EL (cell line): ENCODE data around the gene RNASE13.

Source experiments
- DNase-seq: peaks from one replicate; pipeline ENCODE4 v3.0.0-alpha.2; 2016

Gene RNASE13, protein sequence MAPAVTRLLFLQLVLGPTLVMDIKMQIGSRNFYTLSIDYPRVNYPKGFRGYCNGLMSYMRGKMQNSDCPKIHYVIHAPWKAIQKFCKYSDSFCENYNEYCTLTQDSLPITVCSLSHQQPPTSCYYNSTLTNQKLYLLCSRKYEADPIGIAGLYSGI

GRCh38 chr14:21034707-21035106, at the start of gene RNASE13:
Gene RNASE13, minus strand, starts transcription at chr14:21034807. Its CDS starts 519 bp downstream, at chr14:21034288.
- no peak for DNase-seq

GRCh38 chr14:21084396-21084795, 49.8 kb upstream of the RNASE13 start:
- DNase-seq = no peak

DNA sequence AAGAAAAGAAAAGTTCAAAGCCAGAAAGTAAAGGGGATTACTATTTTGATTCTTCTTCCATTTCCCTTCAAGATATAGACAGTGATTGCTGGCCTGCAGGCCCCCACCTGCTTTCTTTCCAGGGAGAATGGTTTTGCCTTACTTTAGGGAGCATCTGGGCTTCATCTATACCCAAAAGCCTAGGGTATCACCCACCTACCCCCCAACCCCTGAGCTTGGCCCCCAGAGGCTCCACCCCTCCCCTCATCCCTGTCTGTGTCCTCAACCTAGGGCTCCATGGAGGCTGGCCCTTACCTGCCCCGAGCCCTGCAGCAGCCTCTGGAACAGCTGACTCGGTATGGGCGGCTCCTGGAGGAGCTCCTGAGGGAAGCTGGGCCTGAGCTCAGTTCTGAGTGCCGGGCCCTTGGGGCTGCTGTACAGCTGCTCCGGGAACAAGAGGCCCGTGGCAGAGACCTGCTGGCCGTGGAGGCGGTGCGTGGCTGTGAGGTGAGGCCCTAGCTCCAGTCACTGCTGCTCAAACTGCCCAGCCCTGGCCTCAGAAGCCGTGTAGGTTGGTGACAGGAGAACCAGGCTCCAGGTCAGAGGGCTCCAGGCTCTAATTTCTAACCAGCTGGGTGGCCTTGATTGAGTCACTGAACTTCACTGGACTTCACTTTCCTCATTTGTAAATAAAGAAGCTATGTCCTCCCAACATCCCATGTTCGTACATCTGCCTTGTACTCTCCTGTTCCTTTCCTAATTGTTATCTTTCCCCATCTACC, 49.1 kb upstream of the RNASE13 start:
- DNase-seq = no peak

DNA sequence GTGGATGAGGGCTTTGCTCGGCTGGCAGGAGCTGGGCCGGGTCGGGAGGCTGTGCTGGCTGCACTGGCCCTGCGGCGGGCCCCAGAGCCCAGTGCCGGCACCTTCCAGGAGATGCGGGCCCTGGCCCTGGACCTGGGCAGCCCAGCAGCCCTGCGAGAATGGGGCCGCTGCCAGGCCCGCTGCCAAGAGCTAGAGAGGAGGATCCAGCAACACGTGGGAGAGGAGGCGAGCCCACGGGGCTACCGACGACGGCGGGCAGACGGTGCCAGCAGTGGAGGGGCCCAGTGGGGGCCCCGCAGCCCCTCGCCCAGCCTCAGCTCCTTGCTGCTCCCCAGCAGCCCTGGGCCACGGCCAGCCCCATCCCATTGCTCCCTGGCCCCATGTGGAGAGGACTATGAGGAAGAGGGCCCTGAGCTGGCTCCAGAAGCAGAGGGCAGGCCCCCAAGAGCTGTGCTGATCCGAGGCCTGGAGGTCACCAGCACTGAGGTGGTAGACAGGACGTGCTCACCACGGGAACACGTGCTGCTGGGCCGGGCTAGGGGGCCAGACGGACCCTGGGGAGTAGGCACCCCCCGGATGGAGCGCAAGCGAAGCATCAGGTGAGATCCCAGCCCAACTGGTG, 47.0 kb upstream of the RNASE13 start:
- no peak for DNase-seq

DNA sequence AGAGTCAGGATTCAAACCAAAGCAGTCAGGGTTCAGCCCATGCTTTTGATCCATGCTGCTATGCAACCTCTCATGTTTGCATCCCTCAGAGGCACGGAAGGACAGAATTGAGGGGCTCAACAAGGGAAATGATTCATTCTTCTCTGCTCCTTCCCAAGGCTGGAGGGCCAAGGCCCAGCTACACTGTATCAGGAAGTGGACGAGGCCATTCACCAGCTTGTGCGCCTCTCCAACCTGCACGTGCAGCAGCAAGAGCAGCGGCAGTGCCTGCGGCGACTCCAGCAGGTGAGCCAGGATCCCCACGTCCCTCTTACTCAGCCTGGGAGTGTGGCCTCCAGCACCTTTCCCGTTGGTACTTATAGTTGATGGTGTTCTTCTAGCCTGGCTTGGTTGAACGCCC, 44.1 kb upstream of the RNASE13 start:
- DNase-seq = no peak

- no peak for DNase-seq
These were observed 43.7 kb upstream of the RNASE13 start for GRCh38 chr14:21078287-21078686.

DNA sequence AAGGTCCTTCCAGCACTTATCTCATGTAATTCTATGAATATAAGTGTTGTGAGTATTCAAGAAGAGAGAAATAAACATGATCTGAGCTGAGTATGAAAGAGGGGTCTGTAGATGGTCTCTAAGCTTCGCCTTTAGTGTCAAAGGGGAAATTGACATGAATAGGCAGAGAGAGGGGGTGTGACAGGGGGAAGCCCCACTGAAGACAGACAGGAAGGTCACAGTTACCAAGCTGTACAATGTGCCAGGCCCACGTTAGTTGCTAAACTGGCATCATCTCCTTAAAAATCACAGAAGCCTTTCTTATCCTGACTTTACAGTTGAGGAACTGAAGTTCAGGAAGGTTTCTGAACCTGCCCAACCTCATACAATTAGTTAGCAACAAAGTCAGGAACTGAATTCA, 43.1 kb upstream of the RNASE13 start:
- DNase-seq = no peak

DNA sequence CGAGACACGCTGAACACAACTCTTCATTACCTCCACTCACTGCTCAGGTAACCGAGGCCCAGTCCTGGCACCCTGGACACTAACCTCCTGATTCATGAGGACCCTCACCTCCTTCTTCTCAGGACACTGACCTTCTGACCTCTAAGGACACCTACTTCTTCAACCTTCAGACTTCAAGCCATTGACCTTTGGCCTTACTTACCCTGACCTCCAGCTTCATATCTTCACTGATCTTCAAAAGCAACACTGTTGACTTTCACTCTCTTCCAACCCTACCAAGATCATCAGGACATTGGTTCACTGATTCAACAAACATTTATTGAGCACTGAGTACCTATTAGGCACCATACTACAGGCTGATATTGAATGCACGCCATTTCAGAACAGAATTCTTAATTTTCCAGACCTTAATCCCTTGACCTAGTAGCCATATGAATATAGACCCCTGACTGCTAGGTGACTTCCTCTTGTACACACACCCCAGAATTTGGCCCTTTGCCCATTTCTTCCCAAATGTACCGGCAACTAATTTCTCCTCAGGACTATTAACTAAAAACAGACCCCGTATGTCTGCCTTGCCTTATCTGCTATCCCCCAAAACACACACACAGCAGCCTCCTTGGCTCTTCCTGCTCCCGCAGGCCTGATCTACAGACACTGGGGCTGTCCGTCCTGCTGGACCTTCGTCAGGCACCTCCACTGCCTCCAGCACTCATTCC, 41.3 kb upstream of the RNASE13 start:
- no peak for DNase-seq

- no peak for DNase-seq
These were observed 40.0 kb upstream of the RNASE13 start for GRCh38 chr14:21074398-21075272.

- DNase-seq = no peak
These were observed 39.3 kb upstream of the RNASE13 start for GRCh38 chr14:21073921-21074320.

DNA sequence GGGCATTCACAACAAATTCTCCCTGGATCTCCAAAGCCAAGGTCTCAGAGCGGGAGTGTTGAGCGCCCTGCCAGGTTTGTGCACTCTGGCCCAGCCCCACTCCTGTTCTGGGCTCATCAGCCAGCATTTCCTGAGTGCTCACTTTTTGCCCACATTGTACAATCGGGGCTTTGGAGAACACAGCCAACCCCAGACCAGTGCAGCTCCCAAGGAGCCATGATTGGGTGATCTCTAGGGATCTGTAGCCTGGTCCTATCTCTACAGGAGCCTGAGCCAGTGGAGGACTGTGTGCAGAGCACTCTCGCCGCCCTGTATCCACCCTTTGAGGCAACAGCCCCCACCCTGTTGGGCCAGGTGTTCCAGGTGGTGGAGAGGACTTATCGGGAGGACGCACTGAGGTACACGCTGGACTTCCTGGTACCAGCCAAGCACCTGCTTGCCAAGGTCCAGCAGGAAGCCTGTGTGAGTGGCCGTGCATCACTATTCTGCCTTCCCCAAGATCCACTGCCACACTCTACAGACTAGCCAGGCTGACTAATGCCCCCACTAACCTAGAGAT, 38.3 kb upstream of the RNASE13 start:
- DNase-seq = no peak

GRCh38 chr14:21072031-21072473, 37.4 kb upstream of the RNASE13 start:
- peak; percentile 65 for DNase-seq

DNA sequence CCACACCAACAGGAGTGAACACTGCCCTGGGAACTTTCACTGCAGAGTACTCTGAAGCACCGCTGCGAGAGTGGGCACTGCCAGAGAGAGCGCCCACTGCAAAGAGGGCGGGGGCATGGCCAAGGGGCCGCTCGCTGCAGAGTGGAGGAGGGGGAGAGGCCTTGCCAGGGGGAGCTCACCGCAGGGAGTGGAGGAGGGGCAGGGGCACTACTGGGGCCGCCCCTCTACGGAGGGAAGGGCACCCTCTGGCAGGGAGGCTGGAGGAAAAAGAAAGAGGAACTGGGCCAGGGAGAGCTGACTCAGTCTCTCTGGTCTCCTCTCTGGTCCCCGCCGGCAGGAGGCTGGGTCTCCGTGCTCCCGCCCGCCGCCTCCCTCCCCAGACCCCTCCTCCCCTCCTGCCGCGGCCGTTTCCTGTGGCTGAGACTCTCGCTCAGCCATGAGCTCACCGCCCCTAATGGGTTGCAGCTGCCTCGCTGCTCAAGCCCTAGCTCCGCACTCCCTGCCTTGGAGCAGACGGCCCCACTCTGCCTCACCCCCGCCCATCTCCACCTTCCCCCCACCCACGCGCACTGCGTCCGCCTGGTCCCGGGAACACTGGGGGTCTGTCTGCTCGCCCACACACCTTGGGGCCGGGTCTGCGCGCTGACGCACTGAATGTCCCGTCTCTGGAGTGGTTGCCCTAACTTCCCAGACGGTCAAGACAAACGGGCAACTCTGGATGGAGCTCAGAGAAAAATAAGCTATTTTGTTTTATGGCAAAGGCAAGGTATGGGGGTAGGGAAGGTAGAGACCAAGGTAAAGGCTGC, 36.8 kb upstream of the RNASE13 start:
- DNase-seq = peak; percentile 95

DNA sequence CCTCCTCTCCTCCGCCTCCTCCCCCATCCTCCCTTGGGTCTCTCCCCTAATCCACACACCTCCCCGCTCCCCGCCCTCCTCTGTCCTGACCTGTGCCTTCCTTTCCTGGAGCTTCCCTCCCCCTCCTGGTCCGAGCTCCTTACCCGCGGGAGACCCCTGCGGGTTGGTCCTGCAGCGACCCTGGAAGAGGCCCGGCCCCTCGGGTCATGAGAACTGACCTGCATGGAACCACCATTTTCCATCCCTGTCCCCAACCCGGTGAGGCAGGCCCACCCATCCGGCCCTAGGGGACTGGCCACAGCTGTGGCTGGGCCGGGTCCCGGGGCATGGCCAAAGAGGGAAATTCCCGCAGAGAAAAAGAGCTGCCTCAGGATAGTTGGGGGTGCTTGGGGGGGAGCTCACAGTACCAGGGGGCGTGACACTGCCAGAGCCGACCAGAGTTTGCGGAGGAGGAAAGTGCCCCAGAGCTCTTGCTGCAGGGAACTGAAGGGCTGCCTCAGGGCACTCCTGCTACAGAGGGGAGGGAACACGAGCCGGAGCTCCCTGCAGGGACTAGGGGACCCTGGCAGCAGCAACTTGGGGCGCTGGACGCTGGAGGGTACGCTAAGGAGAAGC, 36.1 kb upstream of the RNASE13 start:
- DNase-seq = peak; percentile 71

GRCh38 chr14:21070083-21070609, 35.5 kb upstream of the RNASE13 start, which contains the start of gene ARHGEF40:
Gene ARHGEF40, plus strand, starts transcription at chr14:21070304. Its CDS starts 93 bp downstream, at chr14:21070397.
- peak; percentile 63 for DNase-seq

DNA sequence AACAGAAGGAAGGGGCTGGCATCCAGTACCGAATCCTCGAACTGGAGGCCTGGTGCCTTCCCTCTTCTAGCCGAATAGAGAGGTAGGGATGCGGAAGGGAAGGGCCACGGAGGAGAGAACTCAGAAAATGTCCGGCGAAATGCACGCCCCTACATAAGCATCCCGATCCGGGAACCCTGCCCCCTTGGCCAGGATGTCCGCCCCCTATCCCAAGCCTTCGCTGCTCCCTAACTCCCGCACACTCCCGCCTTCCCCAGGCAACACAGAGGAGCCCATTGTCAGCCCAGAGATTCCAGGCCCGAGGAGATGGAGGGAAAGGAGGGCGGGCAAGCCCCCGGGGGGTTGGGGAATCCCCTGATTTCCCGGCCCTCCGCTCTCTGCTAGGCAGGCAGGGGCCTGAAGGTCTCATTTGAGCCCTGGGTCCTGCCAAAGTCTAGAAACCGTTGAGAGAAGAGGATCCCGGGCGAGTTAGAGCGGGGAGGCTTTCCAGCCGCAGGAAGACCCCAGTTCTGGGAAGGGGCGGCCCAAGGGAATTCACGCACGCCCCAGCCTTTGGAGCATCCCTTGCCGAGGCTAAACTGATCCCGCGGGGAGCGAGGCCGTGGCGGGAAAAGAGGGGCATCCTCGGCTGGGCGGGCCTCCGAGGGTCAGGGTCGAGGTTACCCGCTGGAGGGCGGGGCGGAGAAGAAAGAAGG, 34.9 kb upstream of the RNASE13 start:
- peak; percentile 56 for DNase-seq

DNA sequence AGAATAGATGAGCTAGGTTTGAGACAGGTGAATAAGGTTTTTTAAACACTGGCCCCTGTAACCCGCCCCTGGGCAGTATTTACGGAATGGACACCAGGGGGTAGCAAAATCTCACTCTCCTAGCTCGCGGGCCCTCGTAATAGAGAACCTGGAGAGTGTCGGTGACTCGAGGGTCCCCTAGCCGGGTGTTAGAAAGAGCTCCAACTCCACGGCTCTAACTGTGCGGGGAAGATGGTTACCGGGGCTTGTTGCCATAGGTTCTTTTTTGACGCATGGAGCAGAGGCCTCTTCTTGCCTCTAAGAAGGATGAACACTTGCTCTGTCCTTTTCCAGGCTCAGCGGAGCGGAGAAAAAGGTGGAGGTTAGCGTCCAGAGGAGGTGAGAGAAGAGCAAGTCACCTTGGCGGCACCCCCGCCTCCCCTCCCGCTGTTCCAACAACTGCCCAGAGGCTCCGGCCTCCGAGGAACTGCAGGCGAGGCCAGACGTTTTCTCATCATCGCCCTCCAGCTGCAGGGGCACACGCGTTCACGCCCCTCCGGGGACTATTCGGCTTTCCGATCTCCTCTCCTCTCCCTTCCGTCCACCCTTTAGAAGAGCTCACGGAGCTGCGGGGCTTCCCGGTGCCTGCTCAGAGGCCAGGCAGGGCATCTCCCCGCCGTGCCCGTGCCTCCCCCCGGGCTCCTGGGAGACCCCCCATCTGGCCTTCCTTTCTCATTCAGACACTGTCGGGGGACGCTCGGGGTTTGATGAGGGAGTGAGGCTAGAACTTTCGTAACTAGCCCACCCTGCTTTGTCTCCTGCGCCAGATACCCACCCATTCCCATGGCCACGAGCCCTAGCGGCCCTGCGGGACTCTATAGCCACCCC, 34.1 kb upstream of the RNASE13 start:
- DNase-seq = peak; percentile 67

DNA sequence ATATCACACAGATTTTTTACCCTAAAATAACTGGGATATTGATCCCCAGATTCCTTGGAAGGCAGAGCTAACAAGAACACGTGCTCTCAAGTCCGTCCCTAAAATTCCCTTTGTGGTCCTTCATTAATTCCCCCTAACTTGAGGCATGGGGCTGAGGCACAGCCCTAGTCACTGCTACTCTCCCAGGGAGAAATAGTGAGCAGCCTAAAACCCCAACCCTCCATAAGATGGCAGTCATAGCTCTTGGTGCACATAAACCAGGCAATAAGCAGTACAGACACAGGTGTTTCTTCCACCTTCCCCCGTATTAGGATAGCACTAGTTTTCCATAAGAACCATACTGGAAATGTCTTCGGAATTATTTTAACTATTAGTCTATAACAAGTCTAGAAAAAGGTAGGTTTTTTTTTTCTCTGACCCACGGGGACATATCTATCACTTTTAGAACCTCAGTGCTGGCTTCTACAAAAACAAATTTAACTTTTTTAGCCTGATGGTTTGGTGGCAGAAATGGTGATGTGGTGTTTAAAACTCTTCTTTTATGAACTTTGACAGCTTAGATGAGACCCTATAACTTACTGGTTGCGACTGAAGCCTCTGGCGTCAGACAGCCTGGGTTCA, 32.4 kb upstream of the RNASE13 start:
- DNase-seq = no peak
